Measurements from ENCODE around the gene CLEC12A. TPM values are rescaled to one million over a fixed set of nuclear protein-coding genes. Genes with fewer than 3 reads are reported as not detected.

The CLEC12A gene
- total and polyA plus RNA-seq, 2 of the 4 experiments (the other 2 are of a cell fraction): not detected

DNA sequence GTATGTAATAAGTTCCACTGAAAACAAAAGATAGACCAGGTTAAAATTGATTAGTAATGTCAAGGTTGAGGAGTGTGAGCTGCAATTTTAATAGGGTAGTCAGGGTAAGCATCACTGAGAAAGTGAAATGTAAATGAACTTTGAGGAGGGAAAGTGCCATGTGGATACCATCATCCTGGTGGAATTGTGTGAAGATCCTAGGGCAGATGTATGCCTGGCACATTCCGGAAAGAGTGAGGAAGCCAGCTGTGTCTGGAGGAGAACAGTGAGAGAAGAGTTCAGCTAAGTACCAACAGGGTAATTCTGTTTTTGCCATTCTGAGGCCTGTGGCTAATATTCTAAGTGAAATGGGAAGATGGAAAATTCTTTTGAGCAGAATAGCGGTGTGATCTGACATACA is 36.2 kb upstream of the CLEC12A start:
- no TSS peak for BruUV-seq (replicated peaks)
- DNase-seq (no peak), ATAC-seq (ENCODE audit: low read depth) (no peak)
- no peak overlapping the region for H2BK120ac ChIP-seq (ENCODE audit: low read depth, low read length)
- H3K4me1 ChIP-seq (ENCODE audit: control insufficient read depth, insufficient read depth, low read length): no peaks in the 10 kb centered on the region
- H3K4me2 ChIP-seq (ENCODE audit: low read depth, low read length): no peak overlapping the region
- POLR2A ChIA-PET (ENCODE audit: unreplicated experiment): no interaction called here
- no peak overlapping the region for H4K91ac ChIP-seq (ENCODE audit: insufficient read depth, low read depth, low read length)
- no peaks in the 10 kb centered on the region for H3K9me1 ChIP-seq (ENCODE audit: insufficient read depth, low read length)
- WGBS, 2 experiments (ENCODE audit: extremely low coverage in 2 of 2, insufficient read length in 1 of 2): 100% methylated on average over 1 of the region's 2 CpGs; no CpG with 5 or more reads in 1 of the 2 experiments
- no peak overlapping the region for H3K56ac ChIP-seq (ENCODE audit: extremely low read depth, insufficient read depth, low read length)
- no peak overlapping the region for H2AK5ac ChIP-seq (ENCODE audit: low read depth, low read length)
- no peak overlapping the region for H3K23ac ChIP-seq (ENCODE audit: low read depth, low read length)
- no peak overlapping the region for H3K4me3 ChIP-seq (ENCODE audit: insufficient read depth, low read depth, low read length)
- no peak overlapping the region for H2AK9ac ChIP-seq (replicated peaks; ENCODE audit: low read depth, low read length, poor library complexity)
- CTCF ChIA-PET: no interaction called here
- peaks cover 3% of the 10 kb centered on the region for H3K27me3 ChIP-seq (ENCODE audit: control insufficient read depth, insufficient read depth, low read length)
- H3K4ac ChIP-seq (ENCODE audit: low read depth, low read length): no peak overlapping the region
- H2BK15ac ChIP-seq (ENCODE audit: low read depth, low read length): no peak overlapping the region
- no peaks in the 10 kb centered on the region for H3K9me3 ChIP-seq (ENCODE audit: control insufficient read depth, insufficient read depth, low read length)
- no peak overlapping the region for H4K8ac ChIP-seq (ENCODE audit: low read depth in 2 of 2, low read length in 2 of 2)
- H2AFZ ChIP-seq (replicated peaks; ENCODE audit: low read length, poor library complexity): no peak overlapping the region
- H3K9ac ChIP-seq (ENCODE audit: low read depth, low read length): no peak overlapping the region
- dilution Hi-C loops (cut with HindIII; ENCODE audit: low sequenced_read_pairs, unreplicated experiment) (no loop called here), intact Hi-C loops (cut with micrococcal nuclease) (no loop called here), in situ Hi-C loops (cut with MboI; ENCODE audit: low sequenced_read_pairs) (no loop called here)
- H3K14ac ChIP-seq (replicated peaks; ENCODE audit: low read depth, low read length): no peak overlapping the region
- H2BK5ac ChIP-seq (ENCODE audit: low read depth, low read length, poor library complexity, severe bottlenecking): no peak overlapping the region
- no peak overlapping the region for H4K5ac ChIP-seq (ENCODE audit: low read depth, low read length)
- no peaks in the 10 kb centered on the region for H3K79me1 ChIP-seq (ENCODE audit: low read depth in 1 of 2, low read length in 2 of 2)
- no peak overlapping the region for H3K18ac ChIP-seq (ENCODE audit: low read depth, low read length)
- H3K36me3 ChIP-seq (ENCODE audit: control insufficient read depth, insufficient read depth, low read length): no peaks in the 10 kb centered on the region
- no peak overlapping the region for H2BK20ac ChIP-seq (ENCODE audit: low read depth, low read length)
- H3K27ac ChIP-seq (ENCODE audit: insufficient read depth, low read length): no peak overlapping the region
- no peaks in the 10 kb centered on the region for H4K20me1 ChIP-seq (ENCODE audit: insufficient read depth, low read length)
- no peak for TF ChIP-seq BHLHE40 (IDR thresholded peaks at IDR 0.05; ENCODE audit: low read depth, low read length)

All from IMR-90 (cell line).